Measurements from ENCODE around the gene KCND2. TPM values are rescaled to one million over a fixed set of nuclear protein-coding genes. Genes with fewer than 3 reads are reported as not detected.

The KCND2 gene
- total and polyA plus RNA-seq, 12 donors, result 0.04 to 0.64 (median 0.16) TPM; not detected in 4

- H3K4me1 ChIP-seq, result no peaks in the 10 kb centered on the region
- no peak for ATAC-seq
- H3K36me3 ChIP-seq, result no peaks in the 10 kb centered on the region
- no peaks in the 10 kb centered on the region for H3K27me3 ChIP-seq
- no peak overlapping the region for H3K4me3 ChIP-seq
- H3K9me3 ChIP-seq, result no peaks in the 10 kb centered on the region
- H3K27ac ChIP-seq, result no peak overlapping the region
- no peak for TF ChIP-seq CTCF (IDR thresholded peaks at IDR 0.05)
- WGBS, 2 donors, result 28 to 52% methylated on average over 4 of the region's 4 CpGs
- intact Hi-C loops (cut with DNase I), result no loop called here
- DNase-seq, result no peak
These were observed 129.2 kb downstream of the KCND2 start for GRCh38 chr7:120402079-120402767.

GRCh38 chr7:120402801-120403200 lies 129.8 kb downstream of the KCND2 start:
- no peaks in the 10 kb centered on the region for H3K4me1 ChIP-seq
- intact Hi-C loops (cut with DNase I), result no loop called here
- ATAC-seq, result no peak

GRCh38 chr7:120404042-120404441 lies 131.1 kb downstream of the KCND2 start:
- ATAC-seq (no peak), DNase-seq (no peak)
- Histone ChIP-seq H3K27ac (no peak overlapping the region), H3K27me3 (no peaks in the 10 kb centered on the region), H3K9me3 (no peaks in the 10 kb centered on the region), H3K4me1 (no peaks in the 10 kb centered on the region), H3K4me3 (no peak overlapping the region), H3K36me3 (no peaks in the 10 kb centered on the region)
- intact Hi-C loops (cut with DNase I), result no loop called here
- TF ChIP-seq CTCF (IDR thresholded peaks at IDR 0.05), result no peak
- WGBS, 2 donors, result 71 to 76% methylated on average over 1 of the region's 1 CpG

More at GRCh38 chr7:120402801-120403200, 129.8 kb downstream of the KCND2 start:
- Histone ChIP-seq H3K27me3 (no peaks in the 10 kb centered on the region), H3K36me3 (no peaks in the 10 kb centered on the region), H3K27ac (no peak overlapping the region), H3K9me3 (no peaks in the 10 kb centered on the region), H3K4me3 (no peak overlapping the region)
- DNase-seq, result no peak
- TF ChIP-seq CTCF (IDR thresholded peaks at IDR 0.05), result no peak
- 7 to 16% methylated on average over 1 of the region's 1 CpG for WGBS, 2 donors

- H3K9me3 ChIP-seq, result peaks cover 0 to 3% (median 0%) of the 10 kb centered on the region in 11 donors
- intact Hi-C loops (cut with DNase I), result no loop called here
- DNase-seq (no peak), ATAC-seq (no peak)
- no peaks in the 10 kb centered on the region for H3K27me3 ChIP-seq
- no peak overlapping the region for H3K27ac ChIP-seq
- H3K4me1 ChIP-seq, result no peaks in the 10 kb centered on the region
- H3K4me3 ChIP-seq, result no peak overlapping the region
- TF ChIP-seq CTCF (IDR thresholded peaks at IDR 0.05), result no peak
- H3K36me3 ChIP-seq, result no peaks in the 10 kb centered on the region
These were observed 132.7 kb downstream of the KCND2 start for GRCh38 chr7:120405652-120406051.

Measured in heart right ventricle (tissue), 16 donors.